Activated naive CD8-positive, alpha-beta T cell treated with anti-CD3 and anti-CD28 coated beads, Interleukin-2, amount 50 U/mL, for 24 hours (primary cell): ENCODE measurements around the gene PRRG1.

Source experiments
- ATAC-seq: fragments of 150-1000 bp; cut with Tn5 transposase; one replicate; pipeline ENCODE4 v1.10.0; 2021
- DNase-seq: peaks from one replicate; pipeline ENCODE4 v3.0.0; 2021
- H3K27ac Mint-ChIP-seq: one replicate; pipeline ENCODE4 v1.8.0; 2021; ENCODE audit warnings: mild to moderate bottlenecking, mixed read lengths
- H3K27me3 Mint-ChIP-seq: one replicate; pipeline ENCODE4 v1.8.0; 2021; ENCODE audit warnings: mixed read lengths
- H3K36me3 Mint-ChIP-seq: one replicate; pipeline ENCODE4 v1.8.0; 2021; ENCODE audit warnings: low read depth, mixed read lengths
- H3K4me1 Mint-ChIP-seq: one replicate; pipeline ENCODE4 v1.8.0; 2021; ENCODE audit warnings: mixed read lengths
- H3K4me3 Mint-ChIP-seq: one replicate; pipeline ENCODE4 v1.8.0; 2021; ENCODE audit warnings: mild to moderate bottlenecking, moderate library complexity, mixed read lengths
- H3K9me3 Mint-ChIP-seq: one replicate; pipeline ENCODE4 v1.8.0; 2021; ENCODE audit warnings: mixed read lengths

PRRG1 gene

GRCh38 chrX:37353646-37354045 lies 4.5 kb downstream of the PRRG1 start:
- peaks cover 8% of the 10 kb centered on the region for H3K4me1 Mint-ChIP-seq
- H3K9me3 Mint-ChIP-seq, result no peaks in the 10 kb centered on the region
- ATAC-seq, result no peak
- H3K36me3 Mint-ChIP-seq, result no peaks in the 10 kb centered on the region
- H3K4me3 Mint-ChIP-seq, result no peak overlapping the region
- H3K27me3 Mint-ChIP-seq, result peaks cover 15% of the 10 kb centered on the region
- no peak overlapping the region for H3K27ac Mint-ChIP-seq
- no peak for DNase-seq

- Mint-ChIP-seq H3K4me3 (no peak overlapping the region), H3K36me3 (no peaks in the 10 kb centered on the region), H3K27me3 (no peaks in the 10 kb centered on the region), H3K9me3 (no peaks in the 10 kb centered on the region), H3K4me1 (no peaks in the 10 kb centered on the region), H3K27ac (no peak overlapping the region)
- no peak for ATAC-seq
- DNase-seq, result no peak
These were observed 8.3 kb downstream of the PRRG1 start for GRCh38 chrX:37357436-37357835.

- H3K36me3 Mint-ChIP-seq, result no peaks in the 10 kb centered on the region
- no peaks in the 10 kb centered on the region for H3K27me3 Mint-ChIP-seq
- ATAC-seq, result no peak
- H3K4me1 Mint-ChIP-seq, result no peaks in the 10 kb centered on the region
- DNase-seq, result no peak
- no peak overlapping the region for H3K27ac Mint-ChIP-seq
- no peak overlapping the region for H3K4me3 Mint-ChIP-seq
- H3K9me3 Mint-ChIP-seq, result no peaks in the 10 kb centered on the region
These were observed 12.4 kb downstream of the PRRG1 start for GRCh38 chrX:37361596-37361995.

- H3K4me3 Mint-ChIP-seq, result no peak overlapping the region
- no peaks in the 10 kb centered on the region for H3K36me3 Mint-ChIP-seq
- no peaks in the 10 kb centered on the region for H3K9me3 Mint-ChIP-seq
- H3K27me3 Mint-ChIP-seq, result no peaks in the 10 kb centered on the region
- DNase-seq (no peak), ATAC-seq (no peak)
- no peaks in the 10 kb centered on the region for H3K4me1 Mint-ChIP-seq
- H3K27ac Mint-ChIP-seq, result no peak overlapping the region
These were observed 15.5 kb downstream of the PRRG1 start for GRCh38 chrX:37364666-37365065.

- ATAC-seq, result no peak
- no peak for DNase-seq
These were observed 18.8 kb downstream of the PRRG1 start for GRCh38 chrX:37367946-37368345.

GRCh38 chrX:37370499-37371141 lies 21.5 kb downstream of the PRRG1 start:
- Mint-ChIP-seq H3K36me3 (no peaks in the 10 kb centered on the region), H3K4me3 (no peak overlapping the region), H3K9me3 (no peaks in the 10 kb centered on the region), H3K27ac (no peak overlapping the region), H3K27me3 (no peaks in the 10 kb centered on the region), H3K4me1 (no peaks in the 10 kb centered on the region)
- no peak for DNase-seq
- ATAC-seq, result no peak

More at GRCh38 chrX:37367946-37368345, 18.8 kb downstream of the PRRG1 start:
- Mint-ChIP-seq H3K27ac (no peak overlapping the region), H3K9me3 (no peaks in the 10 kb centered on the region), H3K27me3 (no peaks in the 10 kb centered on the region), H3K4me3 (no peak overlapping the region), H3K36me3 (no peaks in the 10 kb centered on the region), H3K4me1 (no peaks in the 10 kb centered on the region)

GRCh38 chrX:37371578-37371991 lies 22.4 kb downstream of the PRRG1 start:
- H3K36me3 Mint-ChIP-seq, result no peaks in the 10 kb centered on the region
- no peak for ATAC-seq

GRCh38 chrX:37378404-37378803 lies 29.2 kb downstream of the PRRG1 start:
- Mint-ChIP-seq H3K27me3 (no peaks in the 10 kb centered on the region), H3K36me3 (no peaks in the 10 kb centered on the region), H3K9me3 (no peaks in the 10 kb centered on the region), H3K4me1 (no peaks in the 10 kb centered on the region), H3K4me3 (no peak overlapping the region), H3K27ac (no peak overlapping the region)
- ATAC-seq, result no peak
- DNase-seq, result no peak

More at GRCh38 chrX:37371578-37371991, 22.4 kb downstream of the PRRG1 start:
- no peak for DNase-seq
- Mint-ChIP-seq H3K4me3 (no peak overlapping the region), H3K4me1 (no peaks in the 10 kb centered on the region), H3K9me3 (no peaks in the 10 kb centered on the region), H3K27me3 (no peaks in the 10 kb centered on the region), H3K27ac (no peak overlapping the region)

GRCh38 chrX:37378830-37379229 lies 29.7 kb downstream of the PRRG1 start:
- no peaks in the 10 kb centered on the region for H3K27me3 Mint-ChIP-seq
- no peaks in the 10 kb centered on the region for H3K4me1 Mint-ChIP-seq
- DNase-seq, result no peak
- no peak overlapping the region for H3K27ac Mint-ChIP-seq
- H3K4me3 Mint-ChIP-seq, result no peak overlapping the region
- ATAC-seq, result no peak
- H3K36me3 Mint-ChIP-seq, result no peaks in the 10 kb centered on the region
- H3K9me3 Mint-ChIP-seq, result no peaks in the 10 kb centered on the region

- Mint-ChIP-seq H3K9me3 (no peaks in the 10 kb centered on the region), H3K27me3 (no peaks in the 10 kb centered on the region), H3K36me3 (no peaks in the 10 kb centered on the region), H3K4me3 (no peak overlapping the region), H3K4me1 (no peaks in the 10 kb centered on the region), H3K27ac (no peak overlapping the region)
- ATAC-seq (no peak), DNase-seq (no peak)
These were observed 31.1 kb downstream of the PRRG1 start for GRCh38 chrX:37380256-37380655.

- Mint-ChIP-seq H3K4me1 (no peaks in the 10 kb centered on the region), H3K27ac (no peak overlapping the region), H3K27me3 (no peaks in the 10 kb centered on the region), H3K9me3 (no peaks in the 10 kb centered on the region), H3K36me3 (no peaks in the 10 kb centered on the region), H3K4me3 (no peak overlapping the region)
- ATAC-seq (no peak), DNase-seq (no peak)
These were observed 31.8 kb downstream of the PRRG1 start for GRCh38 chrX:37380924-37381323.

GRCh38 chrX:37383313-37383712 lies 34.1 kb downstream of the PRRG1 start:
- H3K4me1 Mint-ChIP-seq, result no peaks in the 10 kb centered on the region
- DNase-seq (no peak), ATAC-seq (no peak)
- no peaks in the 10 kb centered on the region for H3K27me3 Mint-ChIP-seq
- no peak overlapping the region for H3K27ac Mint-ChIP-seq
- H3K9me3 Mint-ChIP-seq, result no peaks in the 10 kb centered on the region
- no peaks in the 10 kb centered on the region for H3K36me3 Mint-ChIP-seq
- no peak overlapping the region for H3K4me3 Mint-ChIP-seq

- Mint-ChIP-seq H3K9me3 (no peaks in the 10 kb centered on the region), H3K27me3 (no peaks in the 10 kb centered on the region), H3K27ac (no peak overlapping the region), H3K4me1 (no peaks in the 10 kb centered on the region), H3K36me3 (no peaks in the 10 kb centered on the region), H3K4me3 (no peak overlapping the region)
- ATAC-seq, result no peak
- no peak for DNase-seq
These were observed 39.2 kb downstream of the PRRG1 start for GRCh38 chrX:37388413-37388812.

GRCh38 chrX:37405956-37406355 lies 56.8 kb downstream of the PRRG1 start:
- Mint-ChIP-seq H3K4me1 (no peaks in the 10 kb centered on the region), H3K9me3 (no peaks in the 10 kb centered on the region), H3K4me3 (no peak overlapping the region), H3K27me3 (no peaks in the 10 kb centered on the region), H3K36me3 (no peaks in the 10 kb centered on the region), H3K27ac (no peak overlapping the region)
- ATAC-seq (no peak), DNase-seq (no peak)

GRCh38 chrX:37407736-37408135 lies 58.6 kb downstream of the PRRG1 start:
- ATAC-seq (no peak), DNase-seq (no peak)
- no peaks in the 10 kb centered on the region for H3K4me1 Mint-ChIP-seq
- H3K27me3 Mint-ChIP-seq, result no peaks in the 10 kb centered on the region
- no peak overlapping the region for H3K27ac Mint-ChIP-seq
- H3K36me3 Mint-ChIP-seq, result no peaks in the 10 kb centered on the region
- H3K4me3 Mint-ChIP-seq, result no peak overlapping the region
- no peaks in the 10 kb centered on the region for H3K9me3 Mint-ChIP-seq

GRCh38 chrX:37409278-37409677 lies 60.1 kb downstream of the PRRG1 start:
- H3K36me3 Mint-ChIP-seq, result no peaks in the 10 kb centered on the region
- H3K4me1 Mint-ChIP-seq, result no peaks in the 10 kb centered on the region
- no peak overlapping the region for H3K27ac Mint-ChIP-seq
- ATAC-seq, result no peak
- no peaks in the 10 kb centered on the region for H3K27me3 Mint-ChIP-seq
- H3K4me3 Mint-ChIP-seq, result no peak overlapping the region
- no peaks in the 10 kb centered on the region for H3K9me3 Mint-ChIP-seq
- DNase-seq, result no peak
